Subcutaneous abdominal adipose tissue (tissue), 5 donors: ENCODE results near the gene EXOC3L4.

ENCODE experiments used
- H3K27ac ChIP-seq: one replicate; pipeline ENCODE4 v1.7.0; 2013; ENCODE audit warnings: low read depth, mild to moderate bottlenecking, inconsistent platforms, low read length, moderate library complexity
- H3K27me3 ChIP-seq, 5 donors: one replicate each; pipeline ENCODE4 v1.7.0; 2013; ENCODE audit warnings: low read length in 5 of 5, inconsistent platforms in 1 of 5; ENCODE audit not compliant: control insufficient read depth in 5 of 5, insufficient read depth in 4 of 5
- H3K36me3 ChIP-seq, 5 donors: one replicate each; pipeline ENCODE4 v1.7.0; 2013; ENCODE audit warnings: low read length in 5 of 5; ENCODE audit not compliant: control insufficient read depth in 5 of 5, insufficient read depth in 5 of 5
- H3K4me1 ChIP-seq, 5 donors: one replicate each; pipeline ENCODE4 v1.7.0; 2013; ENCODE audit warnings: low read length in 5 of 5, mild to moderate bottlenecking in 3 of 5, moderate library complexity in 1 of 5; ENCODE audit not compliant: control insufficient read depth in 5 of 5, insufficient read depth in 5 of 5
- H3K4me3 ChIP-seq, 5 donors: one replicate each; pipeline ENCODE4 v1.7.0; 2013; ENCODE audit warnings: low read length in 5 of 5, low read depth in 1 of 5
- H3K9ac ChIP-seq, 5 donors: one replicate each; pipeline ENCODE4 v1.7.0; 2013; ENCODE audit warnings: low read length in 5 of 5, mild to moderate bottlenecking in 4 of 5, moderate library complexity in 3 of 5
- H3K9me3 ChIP-seq, 5 donors: one replicate each; pipeline ENCODE4 v1.7.0; 2013; ENCODE audit warnings: low read length in 5 of 5; ENCODE audit not compliant: control insufficient read depth in 5 of 5
- donor health status: healthy.
- donor health status: healthy.
- donor health status: healthy.
- donor health status: healthy.
- donor health status: healthy.

The EXOC3L4 gene

GRCh38 chr14:103138301-103139131 is 44.0 kb downstream of the EXOC3L4 start:
- Histone ChIP-seq H3K27ac (peak overlapping the region; percentile 41), H3K9ac (peak overlapping the region in 1 of 5 donors; percentile 35), H3K36me3 (peaks cover 0 to 33% (median 29%) of the 10 kb centered on the region in 5 donors), H3K4me1 (peaks cover 0 to 30% (median 19%) of the 10 kb centered on the region in 5 donors), H3K4me3 (peak overlapping the region in 2 of 5 donors; percentile 23 to 26), H3K9me3 (no peaks in the 10 kb centered on the region), H3K27me3 (peaks cover 0 to 6% (median 3%) of the 10 kb centered on the region in 5 donors)

DNA sequence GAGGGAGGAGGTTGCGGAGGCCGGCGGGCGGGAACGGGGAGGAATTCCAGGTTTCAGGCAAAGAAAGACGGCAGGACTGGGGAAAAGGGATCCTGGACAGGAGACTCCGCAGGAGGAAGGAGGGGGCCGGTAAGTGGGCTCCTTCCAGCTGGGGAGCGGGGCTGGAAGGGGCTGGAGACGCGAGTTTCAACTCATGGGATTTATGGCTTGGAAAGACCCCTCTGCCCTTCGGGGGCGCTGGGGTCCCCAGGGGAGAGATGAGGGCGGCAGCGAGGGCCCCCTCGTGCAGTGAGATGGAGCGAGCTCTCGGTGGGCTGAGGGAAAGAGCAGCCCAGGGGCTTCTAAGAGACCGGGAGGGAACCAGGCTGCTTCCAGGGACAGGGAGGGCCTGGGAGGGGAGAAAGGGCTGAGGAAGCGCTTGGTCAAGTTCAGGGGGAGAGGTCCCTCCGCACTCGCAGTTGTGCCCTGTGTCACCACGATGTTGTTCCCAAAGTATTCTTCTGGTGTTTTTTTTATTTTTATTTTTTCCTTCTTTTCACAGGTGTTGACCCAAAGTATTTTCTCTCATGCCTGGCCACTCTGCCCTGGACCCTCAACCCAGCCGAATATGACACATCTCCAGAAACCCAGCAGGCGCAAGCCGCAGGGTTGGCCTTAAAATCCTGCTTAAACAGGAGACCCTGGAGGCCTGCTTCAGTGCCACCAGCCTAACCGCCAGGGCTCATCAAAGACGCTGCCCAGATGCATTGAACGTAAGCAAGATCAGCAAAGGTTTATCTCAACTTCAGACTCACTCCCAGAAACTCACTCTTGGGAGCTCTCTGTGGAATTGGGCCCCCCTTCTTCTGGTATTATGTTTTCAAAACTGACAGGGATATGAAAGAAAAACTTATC is 44.9 kb downstream of the EXOC3L4 start:
- no peaks in the 10 kb centered on the region for H3K9me3 ChIP-seq
- peaks cover 0 to 25% (median 22%) of the 10 kb centered on the region in 5 donors for H3K36me3 ChIP-seq
- no peak overlapping the region for H3K27ac ChIP-seq
- peak overlapping the region in 1 of 5 donors; percentile 35 for H3K9ac ChIP-seq
- peak overlapping the region in 2 of 5 donors; percentile 23 to 26 for H3K4me3 ChIP-seq
- peaks cover 0 to 6% (median 3%) of the 10 kb centered on the region in 5 donors for H3K27me3 ChIP-seq
- peaks cover 0 to 30% (median 19%) of the 10 kb centered on the region in 5 donors for H3K4me1 ChIP-seq

- H3K4me1 ChIP-seq, result peaks cover 0 to 30% (median 19%) of the 10 kb centered on the region in 5 donors
- H3K9me3 ChIP-seq, result no peaks in the 10 kb centered on the region
- peaks cover 0 to 14% (median 10%) of the 10 kb centered on the region in 5 donors for H3K36me3 ChIP-seq
- no peak overlapping the region for H3K4me3 ChIP-seq
- H3K27ac ChIP-seq, result no peak overlapping the region
- H3K9ac ChIP-seq, result no peak overlapping the region
- H3K27me3 ChIP-seq, result peaks cover 0 to 6% (median 3%) of the 10 kb centered on the region in 5 donors
These were observed 46.0 kb downstream of the EXOC3L4 start for GRCh38 chr14:103140316-103141109.

GRCh38 chr14:103141117-103141796 is 46.7 kb downstream of the EXOC3L4 start:
- H3K9me3 ChIP-seq, result no peaks in the 10 kb centered on the region
- H3K4me1 ChIP-seq, result peaks cover 0 to 27% (median 19%) of the 10 kb centered on the region in 5 donors
- H3K4me3 ChIP-seq, result no peak overlapping the region
- H3K9ac ChIP-seq, result no peak overlapping the region
- H3K27me3 ChIP-seq, result peaks cover 0 to 6% (median 3%) of the 10 kb centered on the region in 5 donors
- peaks cover 0 to 6% (median 5%) of the 10 kb centered on the region in 5 donors for H3K36me3 ChIP-seq
- H3K27ac ChIP-seq, result no peak overlapping the region

DNA sequence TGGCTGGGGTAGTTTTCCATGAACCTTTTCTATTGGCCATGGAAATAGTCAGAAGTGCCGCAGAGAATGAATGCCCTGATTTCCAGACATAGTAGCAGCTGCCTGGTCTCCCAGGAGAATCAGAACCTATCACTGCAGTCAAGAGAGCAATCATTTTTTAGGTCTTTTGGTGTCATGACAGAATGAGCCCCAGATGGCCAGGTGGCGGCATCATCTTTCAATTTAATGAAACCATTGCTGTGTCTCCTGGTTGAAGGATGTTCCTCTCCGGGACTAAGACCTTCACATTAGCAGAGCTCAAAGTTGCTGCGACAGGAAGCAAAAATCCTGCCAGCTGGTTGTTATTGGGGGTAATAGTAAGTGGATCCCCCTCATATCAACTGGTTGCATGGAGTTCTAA is 47.5 kb downstream of the EXOC3L4 start:
- Histone ChIP-seq H3K9me3 (no peaks in the 10 kb centered on the region), H3K27me3 (peaks cover 0 to 6% (median 3%) of the 10 kb centered on the region in 5 donors), H3K4me3 (no peak overlapping the region), H3K27ac (no peak overlapping the region), H3K36me3 (no peaks in the 10 kb centered on the region), H3K4me1 (peaks cover 0 to 21% (median 19%) of the 10 kb centered on the region in 5 donors), H3K9ac (no peak overlapping the region)

DNA sequence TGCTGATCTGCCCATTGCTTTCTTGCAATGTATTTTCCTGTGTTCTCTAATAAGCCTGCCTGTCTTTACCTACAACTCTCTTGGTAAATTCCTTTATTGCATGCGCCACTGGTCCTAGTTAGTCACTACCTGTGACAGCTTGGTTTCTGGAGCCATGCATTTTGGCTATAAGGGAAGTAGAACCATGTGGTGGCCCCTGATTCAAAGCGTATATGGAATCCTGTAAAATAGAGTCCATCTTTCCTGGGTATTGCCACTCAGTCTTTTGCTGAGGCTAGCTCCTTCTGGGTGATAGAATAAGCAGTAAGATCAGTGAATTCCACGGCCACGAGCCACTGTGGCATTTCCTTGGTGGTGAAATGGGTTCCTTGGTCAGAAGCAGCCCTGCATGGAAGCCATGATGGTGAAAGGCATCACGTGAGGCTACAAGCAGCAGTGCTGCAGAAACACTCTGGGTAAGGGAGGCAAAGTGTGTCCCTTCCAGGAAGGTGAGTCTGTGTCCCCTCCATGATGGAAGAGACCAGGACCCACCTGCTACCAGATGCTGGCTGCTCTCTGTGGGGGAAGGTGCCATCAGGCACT is 48.3 kb downstream of the EXOC3L4 start:
- Histone ChIP-seq H3K9ac (no peak overlapping the region), H3K36me3 (no peaks in the 10 kb centered on the region), H3K4me1 (peaks cover 0 to 16% (median 15%) of the 10 kb centered on the region in 5 donors), H3K9me3 (no peaks in the 10 kb centered on the region), H3K27ac (no peak overlapping the region), H3K4me3 (no peak overlapping the region), H3K27me3 (peaks cover 0 to 6% (median 3%) of the 10 kb centered on the region in 5 donors)

DNA sequence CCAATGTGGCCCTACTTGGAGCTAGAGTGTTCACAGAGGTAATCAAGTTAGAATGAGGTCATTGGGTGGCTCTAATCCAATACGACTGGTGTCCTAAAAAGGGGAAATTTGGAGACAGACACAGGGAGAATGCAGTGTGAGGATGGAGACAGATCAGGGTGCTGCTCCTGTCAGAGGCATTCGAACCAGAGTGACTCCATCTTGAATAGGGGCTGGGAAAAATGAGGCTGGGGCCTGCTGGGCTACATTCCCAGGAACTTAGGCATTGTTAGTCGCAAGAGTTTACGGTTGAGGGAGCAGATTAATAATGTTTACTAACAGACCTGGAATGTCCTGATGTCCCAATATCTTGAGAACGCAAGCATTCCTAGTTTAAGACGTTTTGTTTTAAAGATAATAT is 49.0 kb downstream of the EXOC3L4 start:
- Histone ChIP-seq H3K4me3 (no peak overlapping the region), H3K9me3 (no peaks in the 10 kb centered on the region), H3K27me3 (peaks cover 0 to 6% (median 3%) of the 10 kb centered on the region in 5 donors), H3K36me3 (no peaks in the 10 kb centered on the region), H3K9ac (no peak overlapping the region), H3K4me1 (peaks cover 0 to 10% (median 8%) of the 10 kb centered on the region in 5 donors), H3K27ac (no peak overlapping the region)

DNA sequence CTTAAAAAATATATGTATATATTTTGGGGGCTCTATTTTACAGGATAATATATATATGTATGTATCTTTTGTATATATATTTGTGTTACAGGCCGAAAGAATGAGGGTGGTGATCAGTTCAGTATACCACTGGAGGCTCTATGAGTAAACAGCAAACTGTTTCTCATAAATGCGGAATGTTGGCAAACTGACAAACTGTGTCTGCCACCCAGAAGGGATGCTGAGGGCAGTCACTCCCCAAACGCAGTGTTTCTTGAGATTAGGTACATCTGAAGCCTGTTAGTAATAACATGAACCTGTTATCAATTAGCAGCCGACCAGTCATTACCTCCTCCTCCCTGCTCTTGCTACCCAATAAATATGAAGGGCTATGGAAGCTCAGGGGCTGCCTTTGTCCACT is 49.6 kb downstream of the EXOC3L4 start:
- Histone ChIP-seq H3K36me3 (no peaks in the 10 kb centered on the region), H3K27me3 (peaks cover 0 to 6% (median 3%) of the 10 kb centered on the region in 5 donors), H3K9ac (no peak overlapping the region), H3K27ac (no peak overlapping the region), H3K9me3 (no peaks in the 10 kb centered on the region), H3K4me1 (peaks cover 0 to 4% (median 2%) of the 10 kb centered on the region in 5 donors), H3K4me3 (no peak overlapping the region)
